HG02884 (cell line): ENCODE results near the gene KLHDC7B.

Source experiments
- ATAC-seq: cut with Tn5 transposase; IDR thresholded peaks from one replicate; pipeline ENCODE4 v1.9.1; 2021; ENCODE audit warnings: mild to moderate bottlenecking, moderate library complexity; ENCODE audit not compliant: unreplicated experiment

KLHDC7B gene

GRCh38 chr22:50585238-50585637 is 39.5 kb downstream of the KLHDC7B start:
- ATAC-seq = no peak

- ATAC-seq = no peak
Measured at GRCh38 chr22:50585781-50586180, 40.1 kb downstream of the KLHDC7B start.

GRCh38 chr22:50586416-50586815 is 40.7 kb downstream of the KLHDC7B start:
- ATAC-seq = no peak

GRCh38 chr22:50587407-50587806 is 41.7 kb downstream of the KLHDC7B start:
- no peak for ATAC-seq

- no peak for ATAC-seq
Measured at GRCh38 chr22:50595189-50595588, 49.5 kb downstream of the KLHDC7B start.

GRCh38 chr22:50597097-50597496 is 51.4 kb downstream of the KLHDC7B start:
- no peak for ATAC-seq

GRCh38 chr22:50599816-50600455 is 54.2 kb downstream of the KLHDC7B start:
- ATAC-seq = no peak

GRCh38 chr22:50600538-50600937 is 54.8 kb downstream of the KLHDC7B start, which contains the start of gene MAPK8IP2:
Gene MAPK8IP2, plus strand, starts transcription at chr22:50600793. Its CDS starts 26 bp downstream, at chr22:50600819.
- ATAC-seq = no peak
